ENCODE results near the gene SH3RF1.
"Not testable (repeated sequence)": the region's sequence is repeated elsewhere in the genome, so short reads cannot be mapped to it uniquely, and the experiment has no call there.

Gene SH3RF1

DNA sequence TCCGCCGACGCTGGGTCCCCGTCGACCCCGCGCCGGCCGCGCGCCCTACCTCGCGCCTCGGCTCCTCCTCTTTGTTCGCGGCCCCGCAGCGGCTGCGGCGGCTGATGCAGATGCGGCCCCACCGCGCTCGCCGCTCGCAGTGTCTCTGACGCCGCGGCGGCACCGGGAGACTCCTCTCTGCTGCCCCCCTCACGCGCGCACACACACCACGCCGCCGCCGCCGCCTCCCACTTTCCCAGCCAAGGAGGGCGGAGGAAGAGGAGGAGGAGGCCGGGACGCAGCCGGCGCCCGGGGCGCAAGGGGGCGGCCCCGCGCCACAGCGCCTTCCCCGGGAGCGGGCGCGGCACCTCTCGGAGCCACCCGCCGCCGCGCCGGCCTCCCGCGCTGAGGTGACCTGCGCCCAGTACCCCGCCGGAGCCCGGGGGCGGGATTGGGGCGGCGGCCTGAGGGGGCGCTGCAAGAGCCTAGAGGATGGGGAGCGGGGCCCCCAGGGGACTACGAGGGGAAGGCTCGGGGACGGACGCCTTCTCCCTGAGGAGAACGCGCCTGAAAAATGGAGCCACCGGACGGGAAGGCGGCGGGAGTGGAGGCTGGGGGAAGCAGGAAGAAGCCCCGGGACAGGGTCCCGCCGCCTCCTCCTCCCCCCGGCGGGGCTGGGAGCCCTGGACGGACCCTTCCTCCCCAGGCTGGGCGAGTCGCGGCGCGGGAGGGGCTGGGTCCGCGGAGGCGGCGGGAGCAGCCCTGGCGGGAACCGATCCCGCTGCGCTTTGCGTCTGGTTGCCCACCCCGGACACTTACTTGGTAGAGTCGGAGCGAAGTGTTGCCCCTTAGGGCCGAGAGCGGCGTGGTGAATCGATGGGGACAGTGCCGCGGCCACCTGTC is at the start of gene SH3RF1:
Gene SH3RF1 (minus strand): TSS at position 147 of the 882 bp plus-strand sequence. CDS start 1,744 bp downstream, outside the sequence.
- DNase-seq (ENCODE audit: low spot score): no peak

DNA sequence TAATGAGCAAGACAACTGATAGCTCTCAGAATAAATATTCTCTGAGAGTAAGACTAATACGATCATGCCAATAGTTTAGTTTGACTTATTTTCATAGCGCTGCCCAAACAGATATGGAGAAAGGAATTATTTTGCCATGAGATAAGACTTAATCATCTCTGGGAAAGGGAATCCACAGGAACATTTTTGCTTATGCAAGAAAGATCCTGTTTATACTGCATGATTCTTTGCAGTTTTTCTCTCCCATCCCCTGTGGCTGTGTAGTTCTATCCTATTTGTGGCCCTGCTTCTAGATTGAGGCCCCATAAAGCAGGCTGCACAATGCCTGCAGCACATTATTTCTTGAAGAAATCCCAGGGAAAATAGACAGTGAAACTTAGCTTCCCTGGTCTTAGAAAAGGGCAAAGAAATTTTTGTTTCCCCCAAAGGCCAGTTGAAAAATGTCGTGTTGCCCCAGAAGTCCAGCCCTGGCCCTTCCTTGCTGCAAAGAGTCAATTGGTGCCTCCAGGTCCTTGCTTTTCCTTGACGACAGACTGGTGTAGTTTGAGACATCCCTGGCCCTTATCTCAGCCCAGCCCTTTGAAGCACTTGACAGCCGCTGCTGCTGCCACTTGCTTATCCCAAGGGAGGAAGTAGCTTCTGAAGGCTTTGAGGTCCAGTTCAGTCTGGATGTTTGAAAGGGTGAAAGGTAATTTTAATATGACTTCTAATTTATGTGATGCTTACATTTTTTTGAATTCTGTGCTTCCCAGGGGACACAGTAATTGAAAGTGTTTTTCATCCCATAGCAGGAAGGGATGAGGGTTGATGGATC is 45.0 kb upstream of the SH3RF1 start:
- DNase-seq (ENCODE audit: low spot score): no peak

- no peak for DNase-seq (ENCODE audit: low spot score)
These were observed 44.1 kb upstream of the SH3RF1 start for GRCh38 chr4:169314906-169315305.

DNA sequence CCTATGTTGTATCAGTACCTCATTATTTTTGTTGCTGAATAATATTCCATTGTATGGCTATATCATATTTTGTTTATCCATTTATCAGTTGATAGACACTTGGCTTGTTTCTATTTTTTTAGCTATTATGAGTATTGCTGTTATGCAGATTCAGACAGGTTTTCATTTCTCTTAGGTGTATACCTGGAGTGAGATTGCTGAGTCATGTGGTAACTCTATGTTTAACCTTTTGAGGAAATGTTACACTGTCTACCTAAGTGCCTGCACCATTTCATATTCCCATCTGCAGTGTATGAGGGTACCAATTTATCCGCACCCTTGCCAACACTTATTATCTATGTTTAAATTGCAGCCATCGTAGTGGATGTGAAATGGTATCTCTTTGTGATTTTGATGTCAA is 43.0 kb upstream of the SH3RF1 start:
- DNase-seq (ENCODE audit: low spot score): no peak

GRCh38 chr4:169312690-169313422 is 42.1 kb upstream of the SH3RF1 start:
- no peak for DNase-seq (ENCODE audit: low spot score)

DNA sequence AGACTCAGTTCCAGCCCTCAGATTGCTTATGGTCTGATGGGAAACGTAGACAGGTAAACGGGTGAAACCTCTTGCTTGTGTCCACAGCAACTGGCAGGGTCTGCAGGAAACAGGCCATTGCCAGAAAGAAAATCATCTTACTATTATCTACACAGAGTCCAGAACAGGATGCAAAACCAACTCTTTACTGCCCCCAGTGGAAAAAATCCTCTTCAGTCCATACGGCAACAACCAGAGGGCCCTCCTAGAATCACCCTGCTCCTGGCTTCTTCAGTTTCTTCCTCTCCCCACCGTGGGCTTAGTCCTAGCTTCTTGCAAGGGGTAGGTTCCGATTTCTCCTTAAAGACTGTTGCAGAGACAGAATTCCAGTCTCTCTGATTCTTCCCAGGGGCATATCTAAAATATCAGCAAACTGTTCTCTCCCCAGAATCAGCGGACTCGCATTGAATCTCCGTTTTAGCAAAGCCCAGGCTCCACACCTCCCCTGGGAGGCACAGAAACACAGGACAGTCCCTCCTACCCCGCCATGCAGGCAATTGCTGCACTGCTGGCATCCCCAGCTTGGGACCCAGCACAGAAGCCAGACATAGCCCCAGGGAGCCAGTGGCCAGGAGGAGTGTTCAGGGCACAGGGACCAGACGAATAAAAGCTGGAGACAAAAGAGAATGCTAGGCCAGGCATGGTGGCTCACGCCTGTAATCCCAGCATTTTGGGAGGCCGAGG is 41.0 kb upstream of the SH3RF1 start:
- DNase-seq (ENCODE audit: low spot score): peak; percentile 60

DNA sequence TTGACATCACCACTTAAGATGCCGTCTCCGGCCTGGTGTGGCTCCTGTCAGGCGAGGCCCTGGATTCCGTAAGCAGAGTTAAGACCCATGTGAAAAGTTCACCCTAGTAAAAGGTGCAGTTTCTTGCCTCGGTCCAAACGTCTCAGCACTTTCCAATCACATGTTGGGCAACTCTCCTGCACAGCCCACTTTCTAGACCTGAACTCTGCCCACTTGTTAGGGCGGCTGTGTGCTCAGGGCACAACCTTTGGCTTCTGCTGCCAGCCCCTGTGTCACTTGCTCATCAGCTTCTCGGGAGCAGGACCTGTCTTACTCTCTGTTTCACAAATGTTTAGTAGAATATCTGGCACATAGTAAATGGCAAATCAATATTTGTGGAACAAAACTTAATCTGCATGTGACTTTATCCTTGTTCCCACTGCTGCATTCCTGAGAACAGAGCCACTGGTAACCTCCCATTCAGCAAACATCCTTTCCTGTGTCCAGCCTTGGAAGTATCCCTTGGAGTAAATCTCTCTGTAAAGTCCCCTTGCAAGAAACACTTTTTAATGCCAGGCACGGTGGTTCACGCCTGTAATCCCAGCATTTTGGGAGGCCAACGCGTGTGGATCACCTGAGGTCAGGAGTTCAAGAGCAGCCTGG is 38.7 kb upstream of the SH3RF1 start:
- DNase-seq (ENCODE audit: low spot score): no peak

DNA sequence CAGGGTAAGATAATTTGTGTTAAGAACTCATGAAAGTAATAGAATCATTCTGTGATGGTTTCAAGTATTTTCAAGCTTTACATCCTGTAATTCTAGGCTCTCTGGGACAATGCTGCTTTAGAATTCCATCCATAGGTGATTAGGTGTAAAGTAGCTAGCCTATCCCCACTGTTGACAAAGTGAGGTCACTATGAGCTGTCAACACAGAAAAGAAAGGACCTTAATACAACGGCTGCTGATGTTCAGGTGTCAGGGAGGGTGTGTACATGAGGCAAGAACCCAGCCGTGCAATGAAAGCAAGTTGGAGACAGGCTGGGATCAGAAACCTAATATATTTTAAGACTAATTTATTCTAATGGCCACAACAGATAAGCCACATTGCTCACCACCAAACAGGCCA is 36.8 kb upstream of the SH3RF1 start:
- DNase-seq (ENCODE audit: low spot score): no peak

DNA sequence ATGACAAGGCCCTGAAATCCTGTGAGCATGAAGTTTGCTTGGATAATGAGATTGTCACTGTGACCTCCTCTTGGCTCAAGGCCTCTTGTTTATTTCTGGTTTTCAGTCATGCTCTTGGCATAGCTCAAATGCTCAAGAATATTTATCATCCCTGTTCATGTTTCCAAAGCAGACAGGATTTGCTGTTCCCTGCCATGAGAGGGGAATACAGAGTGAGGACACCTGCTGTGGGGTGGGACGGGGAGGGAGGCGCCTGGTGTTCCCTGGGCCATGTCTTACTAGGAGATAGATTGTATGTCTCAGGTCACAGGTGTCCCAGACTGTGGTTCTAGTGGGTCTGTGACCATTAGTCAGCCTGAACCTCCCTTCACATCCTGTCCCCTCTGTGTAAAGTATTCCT is 34.9 kb upstream of the SH3RF1 start:
- no peak for DNase-seq (ENCODE audit: low spot score)

GRCh38 chr4:169305173-169305572 is 34.4 kb upstream of the SH3RF1 start:
- DNase-seq (ENCODE audit: low spot score): no peak

- no peak for DNase-seq (ENCODE audit: low spot score)
These were observed 25.1 kb upstream of the SH3RF1 start for GRCh38 chr4:169295822-169296221.

DNA sequence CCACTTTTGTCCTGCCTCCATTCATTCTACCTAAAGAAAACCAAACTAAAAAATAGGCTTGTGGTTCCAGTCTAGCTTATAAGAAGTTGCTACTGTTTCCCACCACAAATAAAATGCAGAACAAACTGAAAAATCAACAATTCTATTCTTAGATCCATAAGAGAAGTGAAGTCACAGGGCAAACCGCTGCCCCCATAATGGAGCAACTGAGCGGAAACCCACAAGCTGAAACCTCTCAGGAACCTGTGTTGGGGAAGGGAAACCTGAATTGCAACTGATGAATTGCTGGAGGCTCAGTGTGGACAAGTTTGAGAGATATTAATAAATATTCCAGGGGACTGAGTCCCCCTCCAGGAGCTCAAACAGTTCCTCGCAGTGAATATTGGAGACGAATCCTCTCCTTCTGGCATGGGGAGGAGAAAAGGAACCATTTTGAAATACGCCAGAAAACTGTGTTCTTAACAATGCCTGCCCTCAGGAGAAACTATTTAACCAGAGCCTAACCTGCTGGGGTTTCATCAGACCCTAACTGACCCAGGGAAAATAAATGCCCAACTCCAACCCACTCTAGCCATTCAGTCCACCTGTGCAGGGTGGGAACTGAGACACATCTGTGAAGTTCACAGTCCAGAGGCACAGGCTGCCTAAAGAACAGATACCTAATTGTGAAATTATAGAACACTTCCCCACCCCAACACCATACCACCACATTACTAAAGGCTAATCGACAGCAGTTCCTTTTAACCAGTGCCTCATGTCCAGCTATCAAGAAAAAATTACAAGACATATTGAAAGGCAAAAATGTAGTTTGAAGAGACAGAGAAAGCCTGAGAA is 22.8 kb upstream of the SH3RF1 start:
- peak; percentile 7 for DNase-seq (ENCODE audit: low spot score)

- DNase-seq (ENCODE audit: low spot score): not testable (repeated sequence)
These were observed 17.2 kb upstream of the SH3RF1 start for GRCh38 chr4:169287983-169288382.

DNA sequence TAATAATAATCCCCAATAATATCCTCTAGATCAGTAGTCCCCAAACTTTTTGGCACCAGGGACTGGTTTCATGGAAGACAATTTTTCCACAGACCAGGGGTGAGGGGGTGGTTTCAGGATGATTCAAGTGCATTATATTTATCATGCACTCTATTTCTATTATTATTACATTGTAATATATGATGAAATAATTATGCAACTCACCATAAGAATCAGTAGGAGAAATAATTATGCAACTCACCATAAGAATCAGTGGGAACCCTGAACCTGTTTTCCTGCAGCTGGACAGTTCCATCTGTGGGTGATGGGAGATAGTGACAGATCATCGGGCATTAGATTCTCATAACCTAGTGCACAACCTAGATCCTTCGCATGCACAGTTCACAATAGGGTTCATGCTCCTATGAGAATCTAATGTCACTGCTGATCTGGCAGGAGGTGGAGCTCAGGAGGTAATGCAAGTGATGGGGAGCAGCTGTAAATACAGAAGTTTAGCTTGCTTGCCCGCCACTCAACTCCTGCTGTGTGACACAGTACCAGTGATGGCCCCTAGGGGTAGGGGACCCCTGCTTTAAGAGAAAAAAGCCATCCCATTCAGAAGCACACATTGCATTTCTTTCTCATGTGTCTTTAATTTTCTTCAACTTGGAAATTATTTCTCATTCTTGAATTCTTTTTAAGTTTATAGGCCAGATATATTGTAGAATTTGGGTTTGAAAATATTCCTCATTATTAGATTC is 16.0 kb upstream of the SH3RF1 start:
- DNase-seq (ENCODE audit: low spot score): peak; percentile 44

DNA sequence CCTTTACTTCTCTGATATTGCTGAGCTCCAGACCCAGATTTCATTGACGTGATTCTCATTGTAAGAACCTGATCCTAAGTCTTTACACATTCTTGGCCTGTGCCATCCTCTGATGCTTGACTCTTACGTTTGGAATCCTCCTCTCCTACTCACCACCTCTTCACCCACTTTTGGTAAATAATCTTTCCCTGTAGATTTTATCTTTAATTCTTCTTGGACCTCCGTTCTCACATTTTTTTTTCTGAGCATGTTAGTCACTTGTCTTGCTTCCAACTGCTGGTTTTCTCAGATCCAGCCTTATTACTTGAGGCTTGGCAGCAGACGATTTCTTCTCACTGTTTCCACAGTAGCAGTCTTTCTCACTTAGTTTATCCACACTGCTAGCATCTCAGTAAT is 12.4 kb upstream of the SH3RF1 start:
- no peak for DNase-seq (ENCODE audit: low spot score)

DNA sequence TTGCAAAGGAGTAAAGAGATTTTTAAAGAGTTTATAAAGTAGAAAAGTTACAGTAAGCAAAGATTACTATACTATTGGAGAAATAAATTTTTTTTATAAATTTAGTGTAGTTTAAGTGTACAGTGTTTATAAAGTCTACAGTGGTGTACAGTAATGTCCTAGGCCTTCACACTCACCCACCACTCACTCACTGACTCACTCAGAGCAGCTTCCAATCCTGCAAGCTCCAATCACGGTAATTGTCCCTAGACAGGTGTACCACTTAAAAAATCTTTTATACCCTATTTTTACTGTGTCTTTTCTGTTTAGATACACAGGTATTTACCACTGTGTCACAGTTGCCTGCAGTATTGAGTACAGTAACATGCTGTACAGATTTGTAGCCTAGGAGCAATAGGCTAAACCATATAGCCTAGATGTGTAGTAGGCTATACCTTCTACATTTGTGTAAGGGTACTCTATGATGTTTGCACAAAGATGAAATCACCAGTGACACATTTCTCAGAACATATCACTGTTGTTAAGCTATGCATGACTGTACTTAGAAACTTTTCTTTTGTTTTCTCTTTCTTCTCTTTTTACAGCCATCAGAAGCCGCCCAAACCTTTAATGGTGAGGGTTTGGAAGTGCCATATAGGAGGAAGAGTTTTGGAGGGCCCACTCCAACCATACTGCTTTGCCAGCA is 11.8 kb upstream of the SH3RF1 start:
- no peak for DNase-seq (ENCODE audit: low spot score)

DNA sequence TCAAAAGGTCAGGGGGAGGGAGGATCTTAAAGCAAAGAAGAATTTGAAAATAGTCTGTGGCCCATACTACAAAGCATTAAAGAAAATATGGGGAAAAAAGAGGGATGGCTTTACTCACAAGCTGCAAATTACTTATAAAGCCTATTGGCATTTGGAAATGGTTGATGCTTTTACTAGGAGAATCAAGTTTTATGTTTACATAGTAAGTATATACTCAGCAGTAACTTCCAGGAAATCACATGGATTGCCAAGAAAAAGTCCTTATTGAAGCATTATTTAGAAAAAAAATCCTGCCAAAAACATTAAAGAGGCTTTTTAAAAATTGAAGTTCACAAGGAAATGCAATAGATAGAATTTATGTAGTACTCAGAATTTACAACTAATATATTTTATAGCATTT is 8.4 kb upstream of the SH3RF1 start:
- DNase-seq (ENCODE audit: low spot score): no peak

DNA sequence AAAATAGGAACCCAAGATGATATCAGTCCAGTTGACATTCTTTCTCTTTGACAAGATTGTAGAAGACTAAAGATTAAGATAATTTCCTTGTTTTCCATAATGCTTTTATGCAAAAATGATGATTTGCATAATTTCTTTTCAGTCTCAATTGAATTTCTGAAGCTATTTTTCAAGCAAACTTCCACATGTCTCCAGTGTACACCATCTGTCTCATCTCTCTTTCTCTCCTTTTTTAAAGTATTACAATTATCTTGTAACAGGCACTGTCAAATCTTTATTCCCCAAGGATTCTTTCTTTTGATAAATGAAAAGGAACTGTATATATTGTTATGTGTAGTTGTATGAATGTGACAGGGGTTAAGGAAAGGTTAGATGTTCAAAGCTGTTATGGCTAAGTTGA is 7.9 kb upstream of the SH3RF1 start:
- no peak for DNase-seq (ENCODE audit: low spot score)

GRCh38 chr4:169277838-169278237 is 7.1 kb upstream of the SH3RF1 start:
- not testable (repeated sequence) for DNase-seq (ENCODE audit: low spot score)
